SK-N-MC (cell line): ENCODE results near the gene DSCAM.

Experiments
- DNase-seq: peaks from one replicate; pipeline ENCODE4 v3.0.0-alpha.2; 2011; ENCODE audit warnings: low read depth, low spot score
- H3K27ac ChIP-seq: fragments of 200-600 bp; sonication (generic); 2 replicates; pipeline ENCODE4 v1.5.1; 2016; ENCODE audit warnings: mixed run types
- H3K36me3 ChIP-seq: fragments of 200-600 bp; sonication (generic); 2 replicates; pipeline ENCODE4 v1.6.1; 2017; ENCODE audit warnings: antibody characterized with exemption, low read length, mixed read lengths; ENCODE audit not compliant: insufficient read depth
- H3K4me3 ChIP-seq: fragments of 200-600 bp; sonication (generic); 2 replicates; pipeline ENCODE4 v1.5.1; 2016
- H3K9ac ChIP-seq: fragments of 200-600 bp; sonication (generic); 2 replicates; pipeline ENCODE4 v1.8.0; 2017; ENCODE audit warnings: mixed run types, mixed read lengths; ENCODE audit not compliant: insufficient read length
- H3K9me3 ChIP-seq: fragments of 200-600 bp; sonication (generic); 2 replicates; pipeline ENCODE4 v1.6.1; 2017; ENCODE audit warnings: low read depth, mild to moderate bottlenecking, antibody characterized with exemption, low read length, moderate library complexity, mixed read lengths
- EZH2 ChIP-seq: fragments of 200-600 bp; sonication (generic); IDR thresholded peaks from one replicate; pipeline ENCODE4 v1.6.1; 2017; ENCODE audit warnings: antibody characterized with exemption
- FOXP2 ChIP-seq: optimal IDR thresholded peaks from 2 replicates; pipeline ENCODE3; 2011; ENCODE audit warnings: mild to moderate bottlenecking, moderate library complexity; ENCODE audit not compliant: insufficient read depth; ENCODE audit errors: extremely low read length, control extremely low read depth
- POLR2AphosphoS5 ChIP-seq: IDR thresholded peaks from 2 replicates; pipeline ENCODE4 v1.6.1; 2012; ENCODE audit warnings: mild to moderate bottlenecking, low read depth, low read length, borderline replicate concordance

The DSCAM gene

DNA sequence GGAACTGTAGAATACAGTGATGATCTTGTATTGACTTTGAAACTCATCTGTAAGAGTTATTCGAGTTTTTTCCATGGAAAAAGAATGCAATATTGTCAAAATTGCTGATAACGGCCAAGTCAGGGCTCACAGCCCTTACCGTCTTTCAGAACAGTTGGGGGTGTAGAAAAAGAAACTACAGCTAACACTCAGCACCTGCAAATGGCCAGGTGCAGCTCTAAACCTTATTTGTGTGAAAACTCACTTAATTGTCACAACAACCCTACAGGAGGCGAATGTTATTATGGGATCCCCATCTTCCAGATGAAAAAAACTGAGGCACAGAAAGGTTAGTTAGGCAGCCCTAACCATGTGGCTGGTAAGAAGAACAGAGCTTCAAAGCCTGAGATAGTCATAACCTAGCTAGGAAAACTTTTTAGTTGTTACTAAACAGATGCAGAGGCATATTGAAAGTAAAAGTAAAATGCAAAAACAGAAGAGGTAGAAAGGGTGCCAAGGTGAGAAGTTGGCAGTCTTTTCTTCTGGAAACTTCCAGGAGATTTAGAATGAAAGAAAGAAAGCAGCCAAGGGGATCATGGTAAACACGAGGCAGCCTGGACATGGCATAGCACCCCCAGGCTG lies 76.4 kb downstream of the DSCAM start:
- no peak overlapping the region for H3K27ac ChIP-seq
- no peak overlapping the region for H3K4me3 ChIP-seq
- TF ChIP-seq FOXP2 (no peak), POLR2AphosphoS5 (no peak), EZH2 (no peak)
- H3K9me3 ChIP-seq = no peaks in the 10 kb centered on the region
- no peak overlapping the region for H3K9ac ChIP-seq
- DNase-seq = no peak
- H3K36me3 ChIP-seq = no peaks in the 10 kb centered on the region

DNA sequence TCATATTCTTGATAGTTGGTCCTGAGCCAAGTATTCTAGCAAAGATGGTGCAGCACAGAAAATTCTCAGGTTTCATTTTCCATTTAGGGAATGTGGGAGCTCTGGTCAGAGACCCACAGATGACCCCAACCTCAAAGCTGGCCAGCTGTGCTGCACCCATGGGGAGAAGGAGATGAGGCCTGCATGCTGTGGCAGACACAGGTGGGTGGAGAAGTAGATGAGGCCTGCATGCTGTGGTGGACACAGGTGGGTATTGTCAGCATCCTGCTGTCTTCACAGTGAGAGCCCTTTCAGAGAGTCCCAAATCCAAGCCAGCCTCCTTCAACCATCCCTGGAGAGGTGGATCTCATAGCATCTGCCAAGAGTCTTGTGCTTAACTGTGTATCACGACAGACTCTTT lies 77.7 kb downstream of the DSCAM start:
- Histone ChIP-seq H3K27ac (no peak overlapping the region), H3K4me3 (no peak overlapping the region), H3K9me3 (no peaks in the 10 kb centered on the region), H3K36me3 (no peaks in the 10 kb centered on the region), H3K9ac (no peak overlapping the region)
- no peak for DNase-seq
- TF ChIP-seq EZH2 = no peak
- TF ChIP-seq FOXP2 = no peak
- TF ChIP-seq POLR2AphosphoS5 = no peak

DNA sequence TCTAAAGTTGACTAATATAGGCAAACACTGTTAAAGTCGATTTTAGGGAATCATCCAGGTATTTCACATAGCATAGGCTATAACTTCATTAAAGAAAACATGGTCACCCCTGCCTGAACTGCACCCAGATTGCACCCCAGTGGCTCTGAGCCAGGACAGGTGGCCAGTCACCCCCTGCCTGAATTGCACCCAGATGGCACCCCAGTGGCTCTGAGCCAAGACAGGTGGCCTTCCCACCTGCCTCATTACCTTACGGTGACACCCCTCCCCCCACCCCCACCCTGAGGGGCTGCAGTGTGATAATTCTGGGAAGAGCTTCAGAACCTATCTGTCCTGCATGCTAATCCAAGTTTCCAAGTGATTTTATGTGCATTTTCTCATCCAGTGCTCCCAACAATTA lies 78.9 kb downstream of the DSCAM start:
- no peak for DNase-seq
- no peak overlapping the region for H3K9ac ChIP-seq
- H3K9me3 ChIP-seq = no peaks in the 10 kb centered on the region
- TF ChIP-seq EZH2 (no peak), FOXP2 (no peak), POLR2AphosphoS5 (no peak)
- H3K4me3 ChIP-seq = no peak overlapping the region
- no peak overlapping the region for H3K27ac ChIP-seq
- no peaks in the 10 kb centered on the region for H3K36me3 ChIP-seq

DNA sequence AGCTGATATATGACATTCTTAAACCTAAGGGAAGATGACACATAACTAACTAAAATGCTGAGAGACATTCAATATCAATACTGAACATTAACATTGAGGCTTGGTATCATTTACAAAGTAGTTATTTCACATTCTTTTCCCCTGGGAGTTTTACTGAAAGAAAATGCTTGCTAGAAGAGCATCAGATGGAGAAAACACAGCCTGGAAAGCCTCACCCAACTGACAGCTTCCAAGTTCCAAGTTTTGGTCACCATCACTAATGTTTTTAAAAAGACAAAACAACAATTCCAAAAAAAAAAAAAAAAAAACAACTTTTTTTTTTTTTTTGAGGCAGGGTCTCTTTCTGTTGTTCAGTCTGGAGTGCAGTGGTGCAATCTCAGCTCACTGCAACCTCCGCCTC lies 80.6 kb downstream of the DSCAM start:
- TF ChIP-seq FOXP2 = no peak
- no peak for TF ChIP-seq EZH2
- no peak for TF ChIP-seq POLR2AphosphoS5

DNA sequence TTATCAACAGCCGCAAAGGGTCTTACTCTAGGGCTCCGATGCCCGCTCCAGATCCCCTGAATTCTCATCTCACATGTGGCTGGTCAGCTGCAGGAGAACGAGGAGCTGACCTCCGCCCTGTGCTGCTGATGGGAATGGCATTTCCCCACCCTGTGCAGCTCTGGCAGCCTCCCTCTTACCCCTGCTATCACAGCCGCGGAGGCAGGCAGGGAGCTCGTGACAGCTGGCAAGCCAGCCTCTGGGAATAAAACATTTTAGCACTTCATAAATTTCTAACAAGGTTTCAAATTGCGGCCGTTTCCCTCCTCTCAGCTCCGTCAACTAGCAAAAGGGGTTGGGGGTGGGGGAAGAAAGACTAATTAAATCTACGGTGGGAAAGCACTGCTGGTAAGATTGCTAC lies 81.1 kb downstream of the DSCAM start:
- TF ChIP-seq POLR2AphosphoS5 = no peak
- TF ChIP-seq EZH2 = no peak
- no peak for TF ChIP-seq FOXP2
- no peak overlapping the region for H3K9ac ChIP-seq
- H3K4me3 ChIP-seq = peak overlapping the region; percentile 45; the same call in 1 of the 2 replicates
- no peak for DNase-seq
- no peak overlapping the region for H3K27ac ChIP-seq
- no peaks in the 10 kb centered on the region for H3K9me3 ChIP-seq
- H3K36me3 ChIP-seq = no peaks in the 10 kb centered on the region

More for the DNA sequence above, 80.6 kb downstream of the DSCAM start:
- no peak overlapping the region for H3K9ac ChIP-seq
- no peaks in the 10 kb centered on the region for H3K36me3 ChIP-seq
- no peaks in the 10 kb centered on the region for H3K9me3 ChIP-seq
- H3K27ac ChIP-seq = no peak overlapping the region
- H3K4me3 ChIP-seq = no peak overlapping the region; the same call in 1 of the 2 replicates
- DNase-seq = no peak

DNA sequence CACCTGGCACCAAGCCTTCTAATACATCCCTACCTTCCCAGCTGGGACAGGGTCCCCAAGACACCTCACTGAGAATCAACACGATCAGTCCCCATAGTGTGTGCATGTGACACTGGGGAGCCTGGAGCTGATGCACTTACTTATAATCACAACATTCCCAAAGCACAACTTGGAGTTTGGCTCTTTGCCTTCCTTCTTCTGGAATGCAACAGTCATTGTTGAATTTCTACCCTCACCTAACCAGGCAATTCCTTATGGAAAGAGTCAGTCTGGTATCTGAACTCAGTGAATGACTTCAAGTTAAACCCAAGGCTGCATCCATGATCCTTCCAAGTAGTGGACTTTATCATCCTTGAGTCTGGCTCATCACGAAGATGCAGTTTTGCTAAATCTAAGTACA lies 86.1 kb downstream of the DSCAM start:
- TF ChIP-seq POLR2AphosphoS5 (no peak), FOXP2 (no peak), EZH2 (no peak)
- Histone ChIP-seq H3K36me3 (no peaks in the 10 kb centered on the region), H3K9ac (no peak overlapping the region), H3K4me3 (no peak overlapping the region), H3K27ac (no peak overlapping the region), H3K9me3 (no peaks in the 10 kb centered on the region)
- no peak for DNase-seq

DNA sequence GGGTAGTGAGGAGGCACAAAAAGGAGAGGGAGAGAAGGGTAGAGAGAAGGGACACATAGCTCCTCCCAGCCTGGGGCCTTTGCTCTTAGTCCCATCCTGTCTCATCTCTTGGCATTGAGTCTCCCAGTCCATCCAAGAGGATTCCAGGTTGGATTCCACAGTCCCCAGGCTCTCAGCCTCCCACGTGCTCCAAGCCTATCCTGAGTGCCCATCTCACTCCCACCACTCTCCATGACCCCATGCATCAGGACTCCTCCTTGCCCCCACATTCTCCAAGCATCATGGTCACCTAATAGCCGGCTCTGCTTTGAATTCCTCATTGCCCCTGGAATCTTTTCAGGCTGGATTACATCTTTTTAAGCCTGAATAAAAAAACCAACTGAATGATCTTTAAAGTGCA lies 87.9 kb downstream of the DSCAM start:
- no peak for DNase-seq
- TF ChIP-seq FOXP2 (no peak), EZH2 (no peak), POLR2AphosphoS5 (no peak)
- no peaks in the 10 kb centered on the region for H3K9me3 ChIP-seq
- H3K27ac ChIP-seq = no peak overlapping the region
- H3K36me3 ChIP-seq = no peaks in the 10 kb centered on the region
- H3K4me3 ChIP-seq = no peak overlapping the region
- no peak overlapping the region for H3K9ac ChIP-seq

DNA sequence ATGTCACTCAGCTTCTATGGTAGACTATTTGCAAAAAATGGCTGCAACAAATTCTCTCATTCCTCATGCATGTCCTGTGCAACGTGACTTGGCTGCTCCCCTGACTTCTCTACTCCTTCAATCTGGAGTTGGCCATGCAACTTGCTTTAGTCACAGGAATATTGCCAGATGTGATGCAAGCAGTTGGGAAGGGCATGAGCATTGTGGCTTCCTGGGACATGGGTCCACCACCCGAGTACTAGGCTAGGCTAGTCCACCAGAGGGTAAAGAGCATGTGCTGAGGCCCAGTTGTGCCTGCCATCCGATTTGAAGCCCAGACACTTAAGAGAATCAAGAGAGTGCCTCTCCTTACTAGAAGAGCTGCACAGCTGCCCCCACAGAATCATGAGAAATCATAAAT lies 89.6 kb downstream of the DSCAM start:
- Histone ChIP-seq H3K27ac (no peak overlapping the region), H3K36me3 (no peaks in the 10 kb centered on the region), H3K4me3 (no peak overlapping the region), H3K9me3 (no peaks in the 10 kb centered on the region), H3K9ac (no peak overlapping the region)
- TF ChIP-seq EZH2 = no peak
- TF ChIP-seq POLR2AphosphoS5 = no peak
- TF ChIP-seq FOXP2 = no peak
- DNase-seq = no peak

DNA sequence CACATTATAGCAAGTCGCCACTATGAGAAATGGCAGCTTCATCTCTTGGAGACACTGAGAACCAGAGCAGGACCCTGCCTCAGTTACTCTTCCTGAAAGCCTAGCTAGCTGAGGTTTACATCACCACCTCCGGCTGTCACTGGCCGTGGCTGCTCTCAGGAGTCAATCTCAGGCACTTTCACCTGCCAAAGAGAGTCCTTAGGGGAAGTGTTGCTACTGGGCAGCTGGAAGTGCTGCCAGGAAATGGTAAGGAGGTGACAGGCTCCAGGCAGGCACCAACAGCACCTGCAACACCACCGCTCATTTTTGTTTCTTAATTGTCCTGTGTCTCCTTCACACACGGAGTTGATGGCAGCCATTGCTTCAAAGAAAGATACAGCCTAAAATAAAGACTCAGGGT lies 92.5 kb downstream of the DSCAM start:
- TF ChIP-seq POLR2AphosphoS5 (no peak), EZH2 (no peak), FOXP2 (no peak)
- no peak for DNase-seq
- no peaks in the 10 kb centered on the region for H3K36me3 ChIP-seq
- no peaks in the 10 kb centered on the region for H3K9me3 ChIP-seq
- no peak overlapping the region for H3K9ac ChIP-seq
- H3K4me3 ChIP-seq = no peak overlapping the region
- H3K27ac ChIP-seq = no peak overlapping the region
